ENCODE results near the gene SLC11A1. TPM values are rescaled to one million over a fixed set of nuclear protein-coding genes. Genes with fewer than 3 reads are reported as not detected.

The SLC11A1 gene
- total RNA-seq, 1 donor from 2014 or later = not detected

- H3K4me3 ChIP-seq (ENCODE audit: low read depth, low read length) = no peak within 1 kb of the TSS
- TF ChIP-seq CTCF (conservative IDR thresholded peaks at IDR 0.05; ENCODE audit: low read depth, low read length) = no peak
- DNase-seq (ENCODE audit: low read depth) = no peak
Measured at GRCh38 chr2:218418717-218419458, 36.8 kb downstream of the SLC11A1 start, which contains the start of gene VIL1. TSS of gene VIL1 (plus strand) at chr2:218419123. CDS start at chr2:218423779, 4,656 bp downstream.

- H3K4me3 ChIP-seq (ENCODE audit: low read depth, low read length) = no peak overlapping the region
- TF ChIP-seq CTCF (conservative IDR thresholded peaks at IDR 0.05; ENCODE audit: low read depth, low read length) = no peak
- no peak for DNase-seq (ENCODE audit: low read depth)
Measured at GRCh38 chr2:218419630-218420216, 37.6 kb downstream of the SLC11A1 start.

- no peak for TF ChIP-seq CTCF (conservative IDR thresholded peaks at IDR 0.05; ENCODE audit: low read depth, low read length)
- H3K4me3 ChIP-seq (ENCODE audit: low read depth, low read length) = no peak overlapping the region
- no peak for DNase-seq (ENCODE audit: low read depth)
Measured at GRCh38 chr2:218421027-218421426, 39.0 kb downstream of the SLC11A1 start.

GRCh38 chr2:218422403-218423086 is 40.5 kb downstream of the SLC11A1 start:
- TF ChIP-seq CTCF (conservative IDR thresholded peaks at IDR 0.05; ENCODE audit: low read depth, low read length) = no peak
- no peak overlapping the region for H3K4me3 ChIP-seq (ENCODE audit: low read depth, low read length)
- DNase-seq (ENCODE audit: low read depth) = no peak

- no peak for TF ChIP-seq CTCF (conservative IDR thresholded peaks at IDR 0.05; ENCODE audit: low read depth, low read length)
- no peak for DNase-seq (ENCODE audit: low read depth)
- H3K4me3 ChIP-seq (ENCODE audit: low read depth, low read length) = no peak overlapping the region
Measured at GRCh38 chr2:218423584-218423983, 41.5 kb downstream of the SLC11A1 start.

- TF ChIP-seq CTCF (conservative IDR thresholded peaks at IDR 0.05; ENCODE audit: low read depth, low read length) = no peak
- no peak overlapping the region for H3K4me3 ChIP-seq (ENCODE audit: low read depth, low read length)
- DNase-seq (ENCODE audit: low read depth) = no peak
Measured at GRCh38 chr2:218425531-218425930, 43.5 kb downstream of the SLC11A1 start.
